Measurements from ENCODE around the gene CLASRP.

The CLASRP gene

GRCh38 chr19:45091031-45091923 is 52.4 kb downstream of the CLASRP start:
- peak overlapping the region; percentile 100 for H3K4me2 ChIP-seq (ENCODE audit: low read length)
- no peak overlapping the region for H2AFZ ChIP-seq (ENCODE audit: low read depth, low read length)
- peaks cover 59% of the 10 kb centered on the region for H3K79me2 ChIP-seq (ENCODE audit: low read length)
- H3K27me3 ChIP-seq (ENCODE audit: low read depth, low read length): no peaks in the 10 kb centered on the region
- H3K4me1 ChIP-seq (ENCODE audit: low read length): peaks cover 19% of the 10 kb centered on the region
- H3K36me3 ChIP-seq (replicated peaks; ENCODE audit: low read depth, low read length): peaks cover 39% of the 10 kb centered on the region
- H3K9me3 ChIP-seq (ENCODE audit: insufficient read depth, low read length): no peaks in the 10 kb centered on the region
- peaks cover 21% of the 10 kb centered on the region for H4K20me1 ChIP-seq (ENCODE audit: insufficient read depth, low read length)
- TF ChIP-seq CTCF (IDR thresholded peaks at IDR 0.05; ENCODE audit: low read depth, low read length) (no peak), EZH2phosphoT487 (IDR thresholded peaks at IDR 0.05; ENCODE audit: low read depth) (no peak)
- H3K9ac ChIP-seq (ENCODE audit: low read length): 0 out of 2 replicates have a peak overlapping the region, but pooled peaks have one; percentile 78
- peak overlapping the region; percentile 96 for H3K4me3 ChIP-seq (ENCODE audit: low read length)
- H3K27ac ChIP-seq (ENCODE audit: low read length): no peak overlapping the region

GRCh38 chr19:45092747-45093678 is 54.2 kb downstream of the CLASRP start, which contains the start of gene PPP1R37:
Gene PPP1R37 (plus strand): TSS chr19:45093179. CDS start chr19:45093326, 147 bp downstream.
- peak within 1 kb of the TSS; percentile 80 for H3K27ac ChIP-seq (ENCODE audit: low read length)
- peaks cover 19% of the 10 kb centered on the region for H3K4me1 ChIP-seq (ENCODE audit: low read length)
- H3K9ac ChIP-seq (ENCODE audit: low read length): peak within 1 kb of the TSS; percentile 78
- peak within 1 kb of the TSS; percentile 100 for H3K4me2 ChIP-seq (ENCODE audit: low read length)
- peak within 1 kb of the TSS; percentile 96 for H3K4me3 ChIP-seq (ENCODE audit: low read length)
- H2AFZ ChIP-seq (ENCODE audit: low read depth, low read length): peak within 1 kb of the TSS; percentile 78
- H3K9me3 ChIP-seq (ENCODE audit: insufficient read depth, low read length): no peaks in the 10 kb centered on the region
- H4K20me1 ChIP-seq (ENCODE audit: insufficient read depth, low read length): peaks cover 36% of the 10 kb centered on the region
- no peaks in the 10 kb centered on the region for H3K27me3 ChIP-seq (ENCODE audit: low read depth, low read length)
- peaks cover 63% of the 10 kb centered on the region for H3K79me2 ChIP-seq (ENCODE audit: low read length)
- peaks cover 31% of the 10 kb centered on the region for H3K36me3 ChIP-seq (replicated peaks; ENCODE audit: low read depth, low read length)
- TF ChIP-seq EZH2phosphoT487 (IDR thresholded peaks at IDR 0.05; ENCODE audit: low read depth): no peak
- TF ChIP-seq CTCF (IDR thresholded peaks at IDR 0.05; ENCODE audit: low read depth, low read length): no peak; the same call in 1 of the 2 replicates

- peaks cover 27% of the 10 kb centered on the region for H3K36me3 ChIP-seq (replicated peaks; ENCODE audit: low read depth, low read length)
- H2AFZ ChIP-seq (ENCODE audit: low read depth, low read length): no peak overlapping the region
- H3K9ac ChIP-seq (ENCODE audit: low read length): peak overlapping the region; percentile 78; the same call in 1 of the 2 replicates
- peaks cover 19% of the 10 kb centered on the region for H3K4me1 ChIP-seq (ENCODE audit: low read length)
- H3K9me3 ChIP-seq (ENCODE audit: insufficient read depth, low read length): no peaks in the 10 kb centered on the region
- peak overlapping the region; percentile 100 for H3K4me2 ChIP-seq (ENCODE audit: low read length)
- H3K27me3 ChIP-seq (ENCODE audit: low read depth, low read length): no peaks in the 10 kb centered on the region
- H3K79me2 ChIP-seq (ENCODE audit: low read length): peaks cover 65% of the 10 kb centered on the region
- H4K20me1 ChIP-seq (ENCODE audit: insufficient read depth, low read length): peaks cover 47% of the 10 kb centered on the region
- TF ChIP-seq EZH2phosphoT487 (IDR thresholded peaks at IDR 0.05; ENCODE audit: low read depth) (no peak), CTCF (IDR thresholded peaks at IDR 0.05; ENCODE audit: low read depth, low read length) (no peak)
- no peak overlapping the region for H3K27ac ChIP-seq (ENCODE audit: low read length)
- H3K4me3 ChIP-seq (ENCODE audit: low read length): peak overlapping the region; percentile 96
Observed at GRCh38 chr19:45094137-45094536, 55.3 kb downstream of the CLASRP start.
